GM19043 (cell line): ENCODE data around the gene NPHS2.

Experiments used
- ATAC-seq: cut with Tn5 transposase; IDR thresholded peaks from one replicate; pipeline ENCODE4 v1.9.1; 2021; ENCODE audit warnings: low read depth; ENCODE audit not compliant: unreplicated experiment

The NPHS2 gene

GRCh38 chr1:179575497-179576314 is at the start of gene NPHS2:
TSS of gene NPHS2 (minus strand) at chr1:179575948. CDS start at chr1:179575864, 84 bp downstream.
- no peak for ATAC-seq

GRCh38 chr1:179612361-179612760 is 36.6 kb upstream of the NPHS2 start:
- no peak for ATAC-seq

- ATAC-seq: no peak
These were observed 25.3 kb upstream of the NPHS2 start for GRCh38 chr1:179601093-179601492.

GRCh38 chr1:179599623-179600249 is 24.0 kb upstream of the NPHS2 start:
- no peak for ATAC-seq

- ATAC-seq: no peak
These were observed 22.9 kb upstream of the NPHS2 start for GRCh38 chr1:179598631-179599030.

GRCh38 chr1:179591592-179592580 is 16.1 kb upstream of the NPHS2 start, which contains the start of gene TDRD5:
TSS of gene TDRD5 (plus strand) at chr1:179591832. CDS start at chr1:179592616, 784 bp downstream.
- ATAC-seq: no peak

- ATAC-seq: no peak
These were observed 15.5 kb upstream of the NPHS2 start for GRCh38 chr1:179591253-179591591.

- ATAC-seq: no peak
These were observed 14.9 kb upstream of the NPHS2 start for GRCh38 chr1:179590671-179591070.

- ATAC-seq: no peak
These were observed 13.8 kb upstream of the NPHS2 start for GRCh38 chr1:179589509-179589908.

GRCh38 chr1:179588425-179589024 is 12.8 kb upstream of the NPHS2 start:
- no peak for ATAC-seq

- ATAC-seq: no peak
These were observed 11.6 kb upstream of the NPHS2 start for GRCh38 chr1:179587336-179587735.

- ATAC-seq: no peak
These were observed 10.5 kb upstream of the NPHS2 start for GRCh38 chr1:179586107-179586823.

- no peak for ATAC-seq
These were observed 8.1 kb upstream of the NPHS2 start for GRCh38 chr1:179583771-179584320.

GRCh38 chr1:179576509-179576908 is 761 bp upstream of the NPHS2 start:
- ATAC-seq: no peak

- no peak for ATAC-seq
These were observed 17.7 kb downstream of the NPHS2 start for GRCh38 chr1:179558078-179558477.

GRCh38 chr1:179554427-179554826 is 21.3 kb downstream of the NPHS2 start:
- ATAC-seq: no peak

- ATAC-seq: no peak
These were observed 24.7 kb downstream of the NPHS2 start for GRCh38 chr1:179550746-179551682.

GRCh38 chr1:179549368-179549700 is 26.4 kb downstream of the NPHS2 start:
- ATAC-seq: no peak
